ENCODE data around the gene SEPTIN2.
"Not testable (repeated sequence)": the region's sequence is repeated elsewhere in the genome, so short reads cannot be mapped to it uniquely, and the experiment has no call there.

Gene SEPTIN2

GRCh38 chr2:241313543-241314095, 2.1 kb upstream of the SEPTIN2 start:
- DNase-seq (ENCODE audit: low read depth in 1 of 2, low spot score in 1 of 2): no peak

GRCh38 chr2:241314226-241315092, 1.3 kb upstream of the SEPTIN2 start:
- DNase-seq (ENCODE audit: low read depth in 1 of 2, low spot score in 1 of 2): no peak

GRCh38 chr2:241315093-241315878, 439 bp upstream of the SEPTIN2 start, which contains the start of gene HDLBP:
Gene HDLBP (minus strand): TSS chr2:241315672. CDS start chr2:241266869, 48,803 bp downstream.
- peak; percentile 100 for DNase-seq (ENCODE audit: low read depth in 1 of 2, low spot score in 1 of 2)

- DNase-seq (ENCODE audit: low read depth in 1 of 2, low spot score in 1 of 2): no peak
These were observed 1.1 kb downstream of the SEPTIN2 start for GRCh38 chr2:241316825-241317224.

GRCh38 chr2:241317391-241317790, 1.7 kb downstream of the SEPTIN2 start:
- no peak for DNase-seq (ENCODE audit: low read depth in 1 of 2, low spot score in 1 of 2)

GRCh38 chr2:241318830-241319229, 3.1 kb downstream of the SEPTIN2 start:
- not testable (repeated sequence) for DNase-seq (ENCODE audit: low read depth in 1 of 2, low spot score in 1 of 2)

- no peak for DNase-seq (ENCODE audit: low read depth in 1 of 2, low spot score in 1 of 2)
These were observed 4.7 kb downstream of the SEPTIN2 start for GRCh38 chr2:241320394-241320793.

- DNase-seq (ENCODE audit: low read depth in 1 of 2, low spot score in 1 of 2): no peak
These were observed 5.3 kb downstream of the SEPTIN2 start for GRCh38 chr2:241321033-241321432.

- DNase-seq (ENCODE audit: low read depth in 1 of 2, low spot score in 1 of 2): no peak
These were observed 6.2 kb downstream of the SEPTIN2 start for GRCh38 chr2:241321886-241322285.

- DNase-seq (ENCODE audit: low read depth in 1 of 2, low spot score in 1 of 2): no peak
These were observed 8.1 kb downstream of the SEPTIN2 start for GRCh38 chr2:241323778-241324177.

- DNase-seq (ENCODE audit: low read depth in 1 of 2, low spot score in 1 of 2): no peak
These were observed 9.1 kb downstream of the SEPTIN2 start for GRCh38 chr2:241324775-241325174.

GRCh38 chr2:241325257-241325656, 9.5 kb downstream of the SEPTIN2 start:
- DNase-seq (ENCODE audit: low read depth in 1 of 2, low spot score in 1 of 2): no peak

GRCh38 chr2:241329669-241330615, 14.2 kb downstream of the SEPTIN2 start:
- DNase-seq (ENCODE audit: low read depth in 1 of 2, low spot score in 1 of 2): no peak

- DNase-seq (ENCODE audit: low read depth in 1 of 2, low spot score in 1 of 2): no peak
These were observed 14.9 kb downstream of the SEPTIN2 start for GRCh38 chr2:241330616-241330981.

GRCh38 chr2:241334813-241335212, 19.1 kb downstream of the SEPTIN2 start:
- DNase-seq (ENCODE audit: low read depth in 1 of 2, low spot score in 1 of 2): no peak

- DNase-seq (ENCODE audit: low read depth in 1 of 2, low spot score in 1 of 2): no peak
These were observed 24.3 kb downstream of the SEPTIN2 start for GRCh38 chr2:241339839-241340630.

- DNase-seq (ENCODE audit: low read depth in 1 of 2, low spot score in 1 of 2): no peak
These were observed 25.0 kb downstream of the SEPTIN2 start for GRCh38 chr2:241340631-241341163.

GRCh38 chr2:241344925-241345651, 29.4 kb downstream of the SEPTIN2 start:
- no peak for DNase-seq (ENCODE audit: low read depth in 1 of 2, low spot score in 1 of 2)

GRCh38 chr2:241349941-241350340, 34.2 kb downstream of the SEPTIN2 start:
- no peak for DNase-seq (ENCODE audit: low read depth in 1 of 2, low spot score in 1 of 2)

Data from activated T-helper 1 cell treated with anti-CD3 and anti-CD28 coated beads, Interleukin-2, amount 50 U/mL, for 16 hours (primary cell).